Panc1 (cell line): ENCODE data around the gene CAPNS1. TPM values are rescaled to one million over a fixed set of nuclear protein-coding genes. Genes with fewer than 3 reads are reported as not detected.

Source experiments
- ATAC-seq: fragments of 200-7000 bp; cut with Tn5 transposase; 2 replicates; pipeline ENCODE4 v1.9.1; 2020; ENCODE audit warnings: mild to moderate bottlenecking, moderate library complexity
- BruUV-seq: library from RNA; stranded (reverse); fragments of 400-500 nt; replicated peaks from 2 replicates; lab custom pipeline; 2021; lab: Mats Ljungman, UMichigan
- CTCF ChIA-PET: fragments of 300-600 bp; sonication (Branson Sonifier 250); formaldehyde crosslinking; loops from one replicate; lab custom pipeline; 2022; ENCODE audit warnings: antibody characterized with exemption; lab: Charles Lee
- POLR2A ChIA-PET: fragments of 300-600 bp; sonication (Branson Sonifier 250); formaldehyde crosslinking; loops from one replicate; lab custom pipeline; 2022; ENCODE audit warnings: antibody characterized with exemption; lab: Charles Lee
- DNase-seq: peaks from one replicate; pipeline ENCODE4 v3.0.0-alpha.2; 2010; ENCODE audit warnings: low read depth, low spot score
- H3K27ac ChIP-seq: 2 replicates; pipeline ENCODE4 v1.5.1; 2011; ENCODE audit warnings: mild to moderate bottlenecking, low read length, inconsistent platforms
- H3K27me3 ChIP-seq: fragments of 200-500 bp; sonication (Bioruptor generic); 2 replicates; pipeline ENCODE4 v1.6.0; 2014; ENCODE audit warnings: low read length, inconsistent platforms; ENCODE audit not compliant: control insufficient read depth, insufficient read depth
- H3K36me3 ChIP-seq: fragments of 200-500 bp; sonication (Bioruptor generic); 2 replicates; pipeline ENCODE4 v1.5.1; 2014; ENCODE audit warnings: inconsistent platforms, mild to moderate bottlenecking, low read length, moderate library complexity; ENCODE audit not compliant: control insufficient read depth, insufficient read depth
- H3K4me1 ChIP-seq: 2 replicates; pipeline ENCODE4 v1.5.1; 2011; ENCODE audit warnings: inconsistent platforms, mild to moderate bottlenecking, low read length, moderate library complexity; ENCODE audit not compliant: control insufficient read depth, insufficient read depth
- H3K4me3 ChIP-seq, 2 experiments: 2 replicates each; pipeline ENCODE4 v1.5.1; 2011 to 2012; ENCODE audit warnings: low read depth in 2 of 2, low read length in 2 of 2, mild to moderate bottlenecking in 2 of 2, inconsistent platforms in 1 of 2, moderate library complexity in 1 of 2
- H3K9me3 ChIP-seq: fragments of 200-500 bp; sonication (Bioruptor generic); 2 replicates; pipeline ENCODE4 v1.5.1; 2014; ENCODE audit warnings: low read depth, mild to moderate bottlenecking, inconsistent platforms, low read length, moderate library complexity; ENCODE audit not compliant: control insufficient read depth, insufficient read depth
- CTCF ChIP-seq: fragments of 450-650 bp; IDR thresholded peaks from 2 replicates; pipeline ENCODE4 v1.5.1; 2017; ENCODE audit warnings: mild to moderate bottlenecking
- POLR2AphosphoS5 ChIP-seq: IDR thresholded peaks from 2 replicates; pipeline ENCODE4 v1.6.1; 2012; ENCODE audit warnings: mild to moderate bottlenecking, low read depth, low read length, moderate library complexity
- REST ChIP-seq, 2 experiments: IDR thresholded peaks; 2 replicates each; pipeline ENCODE4 v1.6.1; 2011 to 2012; ENCODE audit warnings: low read depth in 2 of 2, control low read depth in 1 of 2, low read length in 1 of 2, mild to moderate bottlenecking in 1 of 2, moderate library complexity in 1 of 2; ENCODE audit not compliant: insufficient read depth in 1 of 2
- SIN3A ChIP-seq: IDR thresholded peaks from 2 replicates; pipeline ENCODE4 v1.6.1; 2012; ENCODE audit warnings: low read depth, mild to moderate bottlenecking, low read length, moderate library complexity, borderline replicate concordance; ENCODE audit not compliant: insufficient read depth
- TCF7L2 ChIP-seq: IDR thresholded peaks from 2 replicates; pipeline ENCODE4 v1.6.1; 2011; ENCODE audit warnings: mild to moderate bottlenecking, low read depth, low read length, inconsistent platforms
- in situ Hi-C: cut with HindIII; loops from 2 replicates; pipeline ENCODE4 v1.10.0; 2016; ENCODE audit warnings: low sequenced_read_pairs, low pct_unique_long_range_greater_than_20kb
- intact Hi-C: fragments of 100-400 bp; cut with micrococcal nuclease; formaldehyde crosslinking; loops from one replicate; pipeline ENCODE4 v1.10.0; 2022; ENCODE audit not compliant: unreplicated experiment
- total RNA-seq: library from RNA; stranded (reverse); gene quantifications from one replicate; pipeline ENCODE4 v1.2.1, GENCODE V29; 2021; ENCODE audit not compliant: unreplicated experiment

Gene CAPNS1
- total RNA-seq, 1 experiment from 2014 or later: 1,158 TPM

- Histone ChIP-seq H3K4me3 (peak overlapping the region; percentile 85 to 96), H3K27ac (peak overlapping the region; percentile 92), H3K36me3 (peaks cover 3% of the 10 kb centered on the region; the same call in 1 of the 2 replicates), H3K4me1 (peaks cover 14% of the 10 kb centered on the region), H3K27me3 (no peaks in the 10 kb centered on the region), H3K9me3 (no peaks in the 10 kb centered on the region)
- no peak for DNase-seq
- intact Hi-C loops (no loop called here), in situ Hi-C loops (no loop called here)
- peak; percentile 0; the same call in 1 of the 2 replicates for ATAC-seq
- TSS peak; percentile 89 for BruUV-seq
- POLR2A ChIA-PET: no interaction called here
- CTCF ChIA-PET: no interaction called here
- TF ChIP-seq CTCF: no peak
- TF ChIP-seq SIN3A: no peak
- TF ChIP-seq REST (IDR thresholded peaks at IDR 0.05; ENCODE audit: insufficient read depth in 1 of 2, low read depth in 2 of 2, low read length in 1 of 2): no peak
- TF ChIP-seq POLR2AphosphoS5: no peak
- no peak for TF ChIP-seq TCF7L2
These were observed 25.8 kb upstream of the CAPNS1 start for GRCh38 chr19:36113894-36114720.

GRCh38 chr19:36114721-36115452 is 25.0 kb upstream of the CAPNS1 start, which contains the start of gene POLR2I:
TSS of gene POLR2I (minus strand) at chr19:36114875. CDS start at chr19:36114856, 19 bp downstream.
- peaks cover 3% of the 10 kb centered on the region; the same call in 1 of the 2 replicates for H3K36me3 ChIP-seq
- no peaks in the 10 kb centered on the region for H3K27me3 ChIP-seq
- BruUV-seq: no TSS peak
- in situ Hi-C loops (no loop called here), intact Hi-C loops (no loop called here)
- H3K9me3 ChIP-seq: no peaks in the 10 kb centered on the region
- POLR2A ChIA-PET: interaction anchor here (0.5 to 0.7 kb wide), 5 partner anchors 11 to 529 kb away, joined by 3 to 10 read pairs (median 6); partner anchors contain the start of gene PMIS2
- H3K4me1 ChIP-seq: peaks cover 14% of the 10 kb centered on the region
- DNase-seq: peak; percentile 99
- CTCF ChIA-PET: interaction anchor here (0.5 to 0.6 kb wide), 3 partner anchors 13 to 883 kb away, joined by 3 to 4 read pairs (median 3); no protein-coding TSS in a partner anchor
- peak in 1 of 2 experiments; percentile 73; a peak in 1 of 4 replicates for TF ChIP-seq REST (IDR thresholded peaks at IDR 0.05; ENCODE audit: insufficient read depth in 1 of 2, low read depth in 2 of 2, low read length in 1 of 2)
- no peak; the same call in none of the 2 replicates for TF ChIP-seq TCF7L2
- TF ChIP-seq SIN3A: peak; percentile 96
- TF ChIP-seq CTCF: no peak
- TF ChIP-seq POLR2AphosphoS5: peak; percentile 97
- ATAC-seq: peak; percentile 95
- peak within 1 kb of the TSS; percentile 92 for H3K27ac ChIP-seq
- H3K4me3 ChIP-seq: peak within 1 kb of the TSS; percentile 85 to 96
